GM21447 (cell line): ENCODE measurements around the gene DNAJC27.

ENCODE experiments used
- ATAC-seq: cut with Tn5 transposase; IDR thresholded peaks from one replicate; pipeline ENCODE4 v1.9.1; 2021; ENCODE audit not compliant: unreplicated experiment

DNAJC27 gene

GRCh38 chr2:24908461-24908901, 63.3 kb downstream of the DNAJC27 start:
- ATAC-seq: no peak

DNA sequence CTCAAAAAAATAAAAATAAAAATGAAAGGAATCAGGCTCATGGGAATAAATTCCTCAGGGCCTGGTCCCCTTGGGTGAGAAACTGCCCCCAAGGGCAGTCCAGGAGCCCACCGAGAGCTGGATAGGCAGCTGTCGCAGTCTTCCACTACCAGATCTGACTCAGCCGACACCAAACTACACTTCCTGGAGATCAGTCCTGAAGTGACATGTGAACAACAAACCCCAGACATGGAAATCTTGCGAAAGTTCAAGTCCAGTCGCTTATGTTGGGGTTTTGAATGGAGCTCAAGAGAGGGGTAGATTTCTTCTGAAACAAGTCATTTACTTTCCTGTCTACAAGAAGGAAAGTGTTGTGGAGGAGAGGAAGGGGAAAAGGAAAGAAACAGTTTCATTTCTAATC, 64.6 kb downstream of the DNAJC27 start:
- ATAC-seq: no peak

DNA sequence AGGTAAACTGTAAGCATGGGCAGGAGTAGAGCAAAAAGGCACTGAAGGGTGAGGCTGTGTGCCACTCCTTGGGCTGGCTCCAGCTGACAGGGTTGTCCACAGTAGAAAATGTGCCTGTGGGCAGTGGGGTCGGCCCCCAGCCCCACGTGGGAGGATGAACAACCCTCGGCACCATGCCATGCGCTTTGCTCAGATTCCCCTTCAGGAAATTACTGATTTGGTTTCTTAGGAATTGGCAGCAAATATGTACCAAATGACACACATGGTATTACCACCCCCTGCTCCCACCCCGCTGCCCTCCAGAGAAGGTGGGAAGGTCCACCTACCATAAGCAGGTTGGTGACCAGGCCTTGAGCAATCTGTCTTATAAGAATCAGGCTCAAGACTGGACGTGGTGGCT, 65.3 kb downstream of the DNAJC27 start:
- ATAC-seq: no peak

GRCh38 chr2:24903161-24904103, 68.3 kb downstream of the DNAJC27 start:
- no peak for ATAC-seq

GRCh38 chr2:24899361-24899910, 72.3 kb downstream of the DNAJC27 start:
- ATAC-seq: no peak

DNA sequence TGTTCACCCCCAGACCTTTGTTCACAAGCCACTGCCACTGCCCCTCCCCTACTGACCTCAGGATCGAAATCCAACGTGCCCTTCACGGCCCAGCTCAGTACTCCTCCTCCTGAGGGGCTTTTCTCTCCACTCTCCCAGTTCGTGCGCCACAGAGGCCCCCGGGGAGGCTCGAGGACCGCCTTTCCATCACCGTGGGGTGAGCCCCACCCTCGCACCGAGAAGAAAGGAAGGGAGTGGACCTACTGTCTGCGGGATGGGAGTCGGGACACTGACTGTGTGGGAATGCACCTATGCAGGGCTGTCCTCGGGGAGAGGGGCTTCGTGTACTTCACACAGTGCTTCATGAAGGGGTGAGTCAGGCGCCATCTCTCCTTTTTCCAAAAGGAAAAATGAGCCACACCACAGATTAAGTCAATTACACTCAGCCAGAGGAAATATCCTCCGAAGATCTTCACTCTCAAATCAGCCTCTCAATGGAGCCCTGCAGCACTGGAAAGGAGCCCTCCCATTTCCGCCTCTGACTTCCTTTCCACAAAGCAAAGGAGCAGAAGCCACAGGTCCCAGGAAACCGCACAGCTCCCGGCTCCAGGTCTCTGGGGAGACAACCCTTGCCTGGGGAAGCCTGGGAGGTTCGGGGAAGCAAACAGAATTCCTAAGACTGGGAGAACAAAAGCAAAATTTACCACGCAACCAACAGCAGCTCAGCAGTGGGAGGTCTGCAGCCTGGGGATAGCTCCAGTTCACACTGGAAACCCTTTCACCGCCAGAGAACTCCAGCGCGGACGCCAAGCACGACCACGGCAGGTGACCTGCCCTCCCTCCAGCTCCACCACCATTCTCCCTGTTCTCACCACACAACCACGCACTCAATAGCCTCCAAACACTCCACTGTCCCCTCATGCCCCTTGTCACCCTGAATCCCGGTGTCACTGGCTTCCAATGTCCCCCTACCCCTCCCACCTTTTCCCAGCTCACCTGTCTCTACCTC, 73.3 kb downstream of the DNAJC27 start:
- ATAC-seq: no peak

GRCh38 chr2:24894750-24895149, 77.0 kb downstream of the DNAJC27 start:
- ATAC-seq: no peak

DNA sequence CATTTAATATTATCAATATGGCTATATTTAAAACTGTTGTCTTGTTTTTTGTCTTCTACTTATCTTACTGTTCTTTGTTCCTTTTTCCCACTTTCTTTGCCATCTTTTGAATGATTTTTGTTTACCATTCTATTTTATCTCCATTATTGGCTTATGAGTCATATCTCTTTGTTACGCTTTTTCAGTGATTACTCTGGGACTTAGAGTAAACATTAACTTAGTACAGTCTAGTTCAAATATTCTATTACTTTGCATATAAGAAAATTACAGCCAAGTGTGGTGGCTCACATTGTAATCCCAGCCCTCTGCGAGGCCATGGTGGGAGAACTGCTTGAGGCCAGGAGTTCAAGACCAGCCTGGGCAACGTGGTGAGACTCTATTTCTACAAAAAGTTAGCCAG, 77.8 kb downstream of the DNAJC27 start:
- no peak for ATAC-seq
